Astrocyte of the cerebellum (primary cell): ENCODE measurements around the gene NELFB.

Source experiments
- DNase-seq: peaks from one replicate; pipeline ENCODE4 v3.0.0-alpha.2; 2011; ENCODE audit warnings: low read depth
- H3K4me3 ChIP-seq: 2 replicates; pipeline ENCODE4 v1.5.1; 2011; ENCODE audit warnings: mild to moderate bottlenecking, low read depth, low read length, moderate library complexity
- in situ Hi-C: cut with HindIII; loops from 2 replicates; pipeline ENCODE4 v1.10.0; 2017; ENCODE audit warnings: low sequenced_read_pairs
- TF ChIP-seq, protein P1 (sequence below): IDR thresholded peaks from 2 replicates; pipeline ENCODE4 v1.5.1; 2012; ENCODE audit warnings: low read length, low read depth, moderate library complexity, mild to moderate bottlenecking; ENCODE audit errors: missing control alignments

Gene NELFB

GRCh38 chr9:137298401-137299202 is 43.5 kb downstream of the NELFB start:
- TF ChIP-seq, protein P1, sequence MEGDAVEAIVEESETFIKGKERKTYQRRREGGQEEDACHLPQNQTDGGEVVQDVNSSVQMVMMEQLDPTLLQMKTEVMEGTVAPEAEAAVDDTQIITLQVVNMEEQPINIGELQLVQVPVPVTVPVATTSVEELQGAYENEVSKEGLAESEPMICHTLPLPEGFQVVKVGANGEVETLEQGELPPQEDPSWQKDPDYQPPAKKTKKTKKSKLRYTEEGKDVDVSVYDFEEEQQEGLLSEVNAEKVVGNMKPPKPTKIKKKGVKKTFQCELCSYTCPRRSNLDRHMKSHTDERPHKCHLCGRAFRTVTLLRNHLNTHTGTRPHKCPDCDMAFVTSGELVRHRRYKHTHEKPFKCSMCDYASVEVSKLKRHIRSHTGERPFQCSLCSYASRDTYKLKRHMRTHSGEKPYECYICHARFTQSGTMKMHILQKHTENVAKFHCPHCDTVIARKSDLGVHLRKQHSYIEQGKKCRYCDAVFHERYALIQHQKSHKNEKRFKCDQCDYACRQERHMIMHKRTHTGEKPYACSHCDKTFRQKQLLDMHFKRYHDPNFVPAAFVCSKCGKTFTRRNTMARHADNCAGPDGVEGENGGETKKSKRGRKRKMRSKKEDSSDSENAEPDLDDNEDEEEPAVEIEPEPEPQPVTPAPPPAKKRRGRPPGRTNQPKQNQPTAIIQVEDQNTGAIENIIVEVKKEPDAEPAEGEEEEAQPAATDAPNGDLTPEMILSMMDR: no peak
- H3K4me3 ChIP-seq: no peak overlapping the region
- no peak for DNase-seq
- in situ Hi-C loops: no loop called here

- in situ Hi-C loops: no loop called here
- DNase-seq: no peak
- TF ChIP-seq, protein P1: no peak
Measured at GRCh38 chr9:137299203-137299565, 44.1 kb downstream of the NELFB start.

DNA sequence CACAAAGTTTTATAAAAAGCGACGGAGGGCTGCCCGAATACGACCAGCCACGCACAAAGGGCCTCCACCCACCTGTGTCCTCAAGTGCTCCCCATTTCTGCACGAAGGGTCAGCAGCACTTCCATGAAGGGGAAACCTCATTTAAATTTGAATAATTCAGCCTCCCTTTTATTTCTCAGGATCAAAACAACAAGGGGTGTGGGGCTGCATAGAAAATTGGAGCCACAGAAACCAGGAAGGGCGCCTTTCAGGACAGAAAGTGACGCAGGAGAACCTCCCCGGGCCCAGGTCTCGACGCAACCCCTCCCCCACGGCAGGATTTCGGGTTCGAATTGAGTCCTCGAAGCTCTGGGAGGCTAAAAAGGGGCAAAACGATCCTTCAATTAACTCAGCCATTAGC is 44.8 kb downstream of the NELFB start:
- no peak for DNase-seq
- TF ChIP-seq, protein P1: no peak
- no peak overlapping the region for H3K4me3 ChIP-seq
- in situ Hi-C loops: no loop called here

More at GRCh38 chr9:137299203-137299565, 44.1 kb downstream of the NELFB start:
- H3K4me3 ChIP-seq: no peak overlapping the region

DNA sequence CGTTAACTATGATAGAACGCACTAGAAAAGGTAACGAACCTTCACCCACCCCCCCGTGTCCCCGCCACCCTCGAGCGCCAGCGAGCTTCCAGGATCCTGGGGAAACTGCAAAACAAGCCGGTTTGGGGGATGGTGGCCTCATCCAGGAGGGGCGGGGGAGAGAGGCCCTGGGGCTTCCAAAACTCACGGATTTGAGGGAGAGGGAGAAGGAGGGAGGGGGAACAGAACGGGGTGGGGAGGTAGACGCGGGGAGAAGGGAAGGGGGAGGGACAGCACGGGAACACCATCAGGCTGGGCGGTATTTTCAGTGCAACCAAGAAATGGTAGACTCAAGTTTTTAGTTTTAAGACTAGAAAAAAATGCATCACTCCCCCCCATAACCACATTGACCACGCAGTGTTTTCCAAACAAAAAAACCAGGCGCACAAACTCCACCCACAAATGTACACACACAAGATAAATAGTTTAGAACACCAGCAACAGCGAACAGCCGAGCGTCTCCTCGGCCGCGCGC is 45.5 kb downstream of the NELFB start:
- in situ Hi-C loops: no loop called here
- TF ChIP-seq, protein P1: no peak
- H3K4me3 ChIP-seq: peak overlapping the region; percentile 41

GRCh38 chr9:137301081-137301947 is 46.2 kb downstream of the NELFB start:
- TF ChIP-seq, protein P1: no peak
- DNase-seq: no peak
- peak overlapping the region; percentile 41 for H3K4me3 ChIP-seq
- in situ Hi-C loops: no loop called here

More for the DNA sequence above, 45.5 kb downstream of the NELFB start:
- no peak for DNase-seq

GRCh38 chr9:137302118-137302448 is 47.0 kb downstream of the NELFB start, which contains the start of gene NRARP:
TSS of gene NRARP (minus strand) at chr9:137302271. CDS start at chr9:137301928, 343 bp downstream.
- TF ChIP-seq, protein P1: no peak
- in situ Hi-C loops: no loop called here
- no peak for DNase-seq
- H3K4me3 ChIP-seq: peak within 1 kb of the TSS; percentile 41
